ENCODE data around the gene AIRE. TPM values are rescaled to one million over a fixed set of nuclear protein-coding genes. Genes with fewer than 3 reads are reported as not detected.

AIRE gene
- total RNA-seq, 4 donors from 2014 or later, result 0.12 TPM; not detected in 3

GRCh38 chr21:44312089-44312488, 26.4 kb downstream of the AIRE start:
- TF ChIP-seq CTCF (IDR thresholded peaks at IDR 0.05), result no peak
- ATAC-seq (ENCODE audit: low FRiP score) (no peak), DNase-seq (ENCODE audit: low spot score) (no peak)

- DNase-seq (ENCODE audit: low spot score) (no peak), ATAC-seq (ENCODE audit: low FRiP score) (no peak)
- no peak for TF ChIP-seq CTCF (IDR thresholded peaks at IDR 0.05)
These were observed 27.0 kb downstream of the AIRE start for GRCh38 chr21:44312716-44313115.

GRCh38 chr21:44313451-44313850, 27.8 kb downstream of the AIRE start:
- no peak for DNase-seq (ENCODE audit: low spot score)
- no peak for TF ChIP-seq CTCF (IDR thresholded peaks at IDR 0.05)
- ATAC-seq (ENCODE audit: low FRiP score), result no peak

- DNase-seq (ENCODE audit: low spot score) (no peak), ATAC-seq (ENCODE audit: low FRiP score) (no peak)
- no peak for TF ChIP-seq CTCF (IDR thresholded peaks at IDR 0.05)
These were observed 28.5 kb downstream of the AIRE start for GRCh38 chr21:44314128-44314527.

GRCh38 chr21:44314561-44314960, 28.9 kb downstream of the AIRE start:
- TF ChIP-seq CTCF (IDR thresholded peaks at IDR 0.05), result no peak
- ATAC-seq (ENCODE audit: low FRiP score) (no peak), DNase-seq (ENCODE audit: low spot score) (no peak)

GRCh38 chr21:44315691-44316203, 30.1 kb downstream of the AIRE start:
- DNase-seq (ENCODE audit: low spot score), result no peak
- ATAC-seq (ENCODE audit: low FRiP score), result no peak
- TF ChIP-seq CTCF (IDR thresholded peaks at IDR 0.05), result no peak

- peak; percentile 10 for ATAC-seq (ENCODE audit: low FRiP score)
- DNase-seq (ENCODE audit: low spot score), result no peak
- no peak for TF ChIP-seq CTCF (IDR thresholded peaks at IDR 0.05)
These were observed 30.7 kb downstream of the AIRE start for GRCh38 chr21:44316277-44316900.

Measured in omental fat pad (tissue), 4 donors.